ENCODE results near the gene MAP2K5. TPM values are rescaled to one million over a fixed set of nuclear protein-coding genes. Genes with fewer than 3 reads are reported as not detected.
"Not testable (repeated sequence)": the region's sequence is repeated elsewhere in the genome, so short reads cannot be mapped to it uniquely, and the experiment has no call there.

Gene MAP2K5
- total and polyA plus RNA-seq, 7 donors = 9.8 to 24.0 (median 16.5) TPM

DNA sequence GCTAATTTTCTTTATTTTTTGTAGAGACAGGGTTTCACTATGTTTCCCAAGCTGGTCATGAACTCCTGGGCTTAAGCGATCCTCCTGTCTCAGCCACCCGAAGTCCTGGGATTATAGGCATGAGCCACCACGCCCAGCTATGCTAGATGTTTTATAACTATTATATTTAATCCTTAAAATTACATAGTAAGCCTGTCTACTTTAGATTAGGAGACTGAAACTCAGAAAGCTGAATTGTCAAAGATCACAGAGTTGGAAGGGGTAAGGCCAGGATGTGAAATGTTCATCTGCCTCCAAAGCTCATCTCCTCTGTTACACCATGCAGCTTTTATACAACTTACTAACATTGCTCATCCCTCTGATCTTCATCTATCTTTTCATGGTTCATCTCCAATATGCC is 89.8 kb downstream of the MAP2K5 start:
- ATAC-seq (no peak), DNase-seq (no peak)
- H3K9me3 ChIP-seq = no peaks in the 10 kb centered on the region
- H3K4me1 ChIP-seq = no peaks in the 10 kb centered on the region
- H3K4me3 ChIP-seq = no peak overlapping the region
- TF ChIP-seq, protein P1, sequence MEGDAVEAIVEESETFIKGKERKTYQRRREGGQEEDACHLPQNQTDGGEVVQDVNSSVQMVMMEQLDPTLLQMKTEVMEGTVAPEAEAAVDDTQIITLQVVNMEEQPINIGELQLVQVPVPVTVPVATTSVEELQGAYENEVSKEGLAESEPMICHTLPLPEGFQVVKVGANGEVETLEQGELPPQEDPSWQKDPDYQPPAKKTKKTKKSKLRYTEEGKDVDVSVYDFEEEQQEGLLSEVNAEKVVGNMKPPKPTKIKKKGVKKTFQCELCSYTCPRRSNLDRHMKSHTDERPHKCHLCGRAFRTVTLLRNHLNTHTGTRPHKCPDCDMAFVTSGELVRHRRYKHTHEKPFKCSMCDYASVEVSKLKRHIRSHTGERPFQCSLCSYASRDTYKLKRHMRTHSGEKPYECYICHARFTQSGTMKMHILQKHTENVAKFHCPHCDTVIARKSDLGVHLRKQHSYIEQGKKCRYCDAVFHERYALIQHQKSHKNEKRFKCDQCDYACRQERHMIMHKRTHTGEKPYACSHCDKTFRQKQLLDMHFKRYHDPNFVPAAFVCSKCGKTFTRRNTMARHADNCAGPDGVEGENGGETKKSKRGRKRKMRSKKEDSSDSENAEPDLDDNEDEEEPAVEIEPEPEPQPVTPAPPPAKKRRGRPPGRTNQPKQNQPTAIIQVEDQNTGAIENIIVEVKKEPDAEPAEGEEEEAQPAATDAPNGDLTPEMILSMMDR (IDR thresholded peaks at IDR 0.05) = no peak
- no peak overlapping the region for H3K27ac ChIP-seq
- H3K27me3 ChIP-seq (ENCODE audit: insufficient read depth in 3 of 3, low read length in 2 of 3) = no peaks in the 10 kb centered on the region
- H3K36me3 ChIP-seq (ENCODE audit: insufficient read depth in 1 of 2, low read depth in 1 of 2) = peaks cover 0 to 24% of the 10 kb centered on the region in 2 donors
- 96 to 99% (median 96%) methylated on average over 3 of the region's 3 CpGs for WGBS, 3 donors
- intact Hi-C loops (cut with DNase I) = no loop called here

GRCh38 chr15:67635950-67636349 is 93.4 kb downstream of the MAP2K5 start:
- WGBS, 3 donors = 94 to 95% (median 94%) methylated on average over 11 of the region's 11 CpGs
- H3K9me3 ChIP-seq; H3K27ac ChIP-seq; intact Hi-C loops (cut with DNase I); H3K27me3 ChIP-seq (ENCODE audit: insufficient read depth in 3 of 3, low read length in 2 of 3); H3K4me3 ChIP-seq; DNase-seq; H3K4me1 ChIP-seq; ATAC-seq: not testable (repeated sequence)
- peaks cover 0 to 20% of the 10 kb centered on the region in 2 donors for H3K36me3 ChIP-seq (ENCODE audit: insufficient read depth in 1 of 2, low read depth in 1 of 2)

DNA sequence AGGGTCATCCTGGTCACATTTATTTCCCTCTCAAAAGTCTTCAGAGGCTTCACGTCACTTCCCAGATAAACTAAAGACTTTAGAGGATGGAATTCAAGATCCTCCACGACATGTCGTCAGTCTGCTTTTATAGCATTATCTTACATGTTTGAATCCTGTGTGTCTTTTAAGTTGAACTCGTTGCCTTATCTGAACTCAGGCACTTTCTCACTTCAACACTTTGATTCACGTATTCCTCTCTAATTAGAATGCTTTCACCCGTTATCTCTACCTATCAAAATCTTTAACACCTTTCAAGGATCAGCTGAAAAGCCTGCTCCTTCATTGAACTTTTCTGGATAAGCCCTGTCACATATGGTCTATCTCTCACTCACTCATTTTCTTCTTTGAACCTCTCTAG is 97.1 kb downstream of the MAP2K5 start:
- no peak for ATAC-seq

DNA sequence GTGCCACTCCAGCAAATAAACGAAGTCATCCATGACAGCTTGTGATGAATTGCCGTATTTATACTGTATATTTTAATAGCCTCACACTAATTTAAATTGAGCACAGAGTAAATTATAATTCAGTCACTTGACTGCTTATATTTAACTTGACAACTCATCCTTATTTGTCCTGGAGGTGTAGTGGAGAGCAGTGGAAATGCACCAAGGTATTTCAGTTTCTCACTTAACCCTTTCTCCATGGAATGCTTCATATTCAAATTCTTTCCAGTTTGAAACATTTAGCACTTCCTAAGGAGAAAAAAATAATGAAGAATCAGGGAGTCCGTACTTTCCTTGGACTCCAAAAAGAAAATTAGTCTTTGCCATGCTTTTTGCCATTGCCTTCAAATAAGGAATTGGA is 99.0 kb downstream of the MAP2K5 start:
- Histone ChIP-seq H3K27me3 (ENCODE audit: insufficient read depth in 3 of 3, low read length in 2 of 3) (no peaks in the 10 kb centered on the region), H3K27ac (no peak overlapping the region), H3K4me3 (no peak overlapping the region), H3K9me3 (no peaks in the 10 kb centered on the region), H3K36me3 (ENCODE audit: insufficient read depth in 1 of 2, low read depth in 1 of 2) (peaks cover 0 to 7% of the 10 kb centered on the region in 2 donors), H3K4me1 (no peaks in the 10 kb centered on the region)
- TF ChIP-seq, protein P1 (IDR thresholded peaks at IDR 0.05) = no peak
- WGBS, 3 donors = 67 to 76% (median 73%) methylated on average over 3 of the region's 3 CpGs
- ATAC-seq (no peak), DNase-seq (no peak)
- intact Hi-C loops (cut with DNase I) = no loop called here

More for the DNA sequence above, 97.1 kb downstream of the MAP2K5 start:
- Histone ChIP-seq H3K9me3 (no peaks in the 10 kb centered on the region), H3K4me3 (no peak overlapping the region), H3K36me3 (ENCODE audit: insufficient read depth in 1 of 2, low read depth in 1 of 2) (peaks cover 0 to 3% of the 10 kb centered on the region in 2 donors), H3K4me1 (no peaks in the 10 kb centered on the region), H3K27me3 (ENCODE audit: insufficient read depth in 3 of 3, low read length in 2 of 3) (no peaks in the 10 kb centered on the region), H3K27ac (no peak overlapping the region)
- intact Hi-C loops (cut with DNase I) = no loop called here
- TF ChIP-seq, protein P1 (IDR thresholded peaks at IDR 0.05) = no peak
- DNase-seq = no peak
- WGBS, 3 donors = 87 to 90% (median 88%) methylated on average over 6 of the region's 6 CpGs

GRCh38 chr15:67646847-67647246 is 104.3 kb downstream of the MAP2K5 start:
- DNase-seq (no peak), ATAC-seq (no peak)
- Histone ChIP-seq H3K27me3 (ENCODE audit: insufficient read depth in 3 of 3, low read length in 2 of 3) (no peaks in the 10 kb centered on the region), H3K36me3 (ENCODE audit: insufficient read depth in 1 of 2, low read depth in 1 of 2) (peaks cover 5 to 18% of the 10 kb centered on the region in 2 donors), H3K27ac (no peak overlapping the region), H3K9me3 (no peaks in the 10 kb centered on the region), H3K4me1 (no peaks in the 10 kb centered on the region), H3K4me3 (no peak overlapping the region)
- intact Hi-C loops (cut with DNase I) = no loop called here
- 52 to 69% (median 58%) methylated on average over 2 of the region's 2 CpGs for WGBS, 3 donors
- TF ChIP-seq, protein P1 (IDR thresholded peaks at IDR 0.05) = no peak

Measured in psoas muscle (tissue), 8 donors.